HFFc6 (cell line): Measurements from ENCODE around the gene DFFA. TPM values are rescaled to one million over a fixed set of nuclear protein-coding genes. Genes with fewer than 3 reads are reported as not detected.

ENCODE experiments used
- DNase-seq: peaks from one replicate; pipeline ENCODE4 v3.0.0-alpha.2; 2018
- H3K27ac Mint-ChIP-seq: 2 replicates; pipeline ENCODE4 v1.8.0; 2020; ENCODE audit warnings: mild to moderate bottlenecking, mixed read lengths
- H3K27me3 Mint-ChIP-seq: 2 replicates; pipeline ENCODE4 v1.8.0; 2021; ENCODE audit warnings: mild to moderate bottlenecking, moderate library complexity, mixed read lengths; ENCODE audit not compliant: insufficient read depth
- H3K36me3 Mint-ChIP-seq: 2 replicates; pipeline ENCODE4 v1.8.0; 2021; ENCODE audit warnings: low read depth, mixed read lengths
- H3K4me1 Mint-ChIP-seq: 2 replicates; pipeline ENCODE4 v1.8.0; 2020; ENCODE audit warnings: low read depth, mixed read lengths
- H3K4me3 Mint-ChIP-seq: 2 replicates; pipeline ENCODE4 v1.8.0; 2020; ENCODE audit warnings: mild to moderate bottlenecking, moderate library complexity, mixed read lengths
- H3K9me3 Mint-ChIP-seq: 2 replicates; pipeline ENCODE4 v1.8.0; 2020; ENCODE audit warnings: mild to moderate bottlenecking, mixed read lengths
- CTCF ChIP-seq: fragments of 200-600 bp; sonication (generic); IDR thresholded peaks from 2 replicates; pipeline ENCODE4 v1.5.0; 2021; ENCODE audit warnings: antibody characterized with exemption, mild to moderate bottlenecking
- total RNA-seq, 6 experiments: library from RNA; stranded (reverse); fragmentation: NEBNext Ultra II Directional; extraction: Animal tissue kit (Norgen Biotek cat#: 25700); gene quantifications; 2 replicates in 1 of 6; 3 replicates in 5 of 6; pipeline ENCODE4 v1.2.3, GENCODE V29; 2021

Gene DFFA
- total RNA-seq, 6 experiments from 2014 or later = 44.1 to 58.6 (median 48.4) TPM

- Mint-ChIP-seq H3K36me3 (peaks cover 78% of the 10 kb centered on the region), H3K9me3 (no peaks in the 10 kb centered on the region), H3K27ac (peak overlapping the region; percentile 90), H3K27me3 (no peaks in the 10 kb centered on the region; the same call in 1 of the 2 replicates), H3K4me1 (peaks cover 9% of the 10 kb centered on the region), H3K4me3 (no peak overlapping the region; the same call in 1 of the 2 replicates)
- no peak for TF ChIP-seq CTCF
- peak; percentile 48 for DNase-seq
These were observed 57.0 kb downstream of the DFFA start for GRCh38 chr1:10415211-10415930.

- no peaks in the 10 kb centered on the region for H3K9me3 Mint-ChIP-seq
- no peak overlapping the region for H3K27ac Mint-ChIP-seq
- DNase-seq = no peak
- H3K36me3 Mint-ChIP-seq = peaks cover 52% of the 10 kb centered on the region
- peaks cover 2% of the 10 kb centered on the region for H3K27me3 Mint-ChIP-seq
- H3K4me3 Mint-ChIP-seq = no peak overlapping the region
- TF ChIP-seq CTCF = no peak
- peaks cover 20% of the 10 kb centered on the region for H3K4me1 Mint-ChIP-seq
These were observed 65.1 kb downstream of the DFFA start for GRCh38 chr1:10407201-10407600.

Other genes starting within 250 kb of the DFFA start
- 100 to 1,000 TPM; 131 to 235 (median 220) TPM for gene PGD, start 73.5 kb downstream of the DFFA start, total RNA-seq
- 10 to 100 TPM; 24.3 to 31.0 (median 27.3) TPM for gene CENPS, start 42.1 kb downstream of the DFFA start, total RNA-seq
- gene CORT, start 22.5 kb downstream of the DFFA start, total RNA-seq = under 1 TPM in 2 of 6 experiments, not detected in 4; 0.43 TPM
- 10 to 100 TPM; 23.1 to 28.4 (median 26.0) TPM for gene PEX14, start 2.4 kb upstream of the DFFA start, total RNA-seq